RCC 7860 (cell line): ENCODE data around the gene TMTC2.

Source experiments
- DNase-seq: peaks from one replicate; pipeline ENCODE4 v3.0.0-alpha.2; 2015; ENCODE audit warnings: low spot score
- FAIRE-seq: peaks from 2 replicates; lab custom pipeline; 2012; peaks lifted over from hg19 to GRCh38; lab: Jason Lieb, UNC

The TMTC2 gene

DNA sequence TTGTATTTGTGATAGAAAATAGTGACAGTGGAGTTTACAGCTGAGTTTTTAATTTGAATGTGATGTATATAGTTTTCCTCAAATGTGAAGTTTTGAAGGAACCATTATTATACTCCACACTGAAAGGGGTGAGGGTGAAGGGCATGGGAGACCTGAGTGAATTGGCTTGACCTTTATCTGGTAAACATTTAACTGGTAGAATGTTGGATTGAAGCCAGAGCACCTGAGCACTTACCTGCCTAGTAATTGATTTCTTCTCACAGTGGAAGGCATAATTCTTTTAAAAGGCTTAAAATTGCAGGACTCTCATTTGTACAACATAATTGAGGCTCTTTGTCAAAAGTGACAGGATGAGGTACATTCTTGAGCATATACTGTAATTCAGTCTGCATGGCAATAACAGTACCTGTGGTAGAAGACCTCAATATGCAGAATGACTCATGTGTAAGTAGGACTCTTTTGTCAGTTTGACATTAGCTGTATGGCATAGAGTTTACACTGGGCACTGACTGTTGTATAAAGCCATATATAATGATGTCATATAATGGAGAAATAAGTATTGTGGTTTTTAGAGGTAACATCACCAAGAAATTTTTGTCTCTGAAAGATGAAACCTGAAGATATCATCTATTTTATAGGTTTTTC lies 309.6 kb downstream of the TMTC2 start:
- FAIRE-seq (no peak), DNase-seq (no peak)

GRCh38 chr12:82998509-82998908 lies 311.8 kb downstream of the TMTC2 start:
- no peak for FAIRE-seq
- no peak for DNase-seq

DNA sequence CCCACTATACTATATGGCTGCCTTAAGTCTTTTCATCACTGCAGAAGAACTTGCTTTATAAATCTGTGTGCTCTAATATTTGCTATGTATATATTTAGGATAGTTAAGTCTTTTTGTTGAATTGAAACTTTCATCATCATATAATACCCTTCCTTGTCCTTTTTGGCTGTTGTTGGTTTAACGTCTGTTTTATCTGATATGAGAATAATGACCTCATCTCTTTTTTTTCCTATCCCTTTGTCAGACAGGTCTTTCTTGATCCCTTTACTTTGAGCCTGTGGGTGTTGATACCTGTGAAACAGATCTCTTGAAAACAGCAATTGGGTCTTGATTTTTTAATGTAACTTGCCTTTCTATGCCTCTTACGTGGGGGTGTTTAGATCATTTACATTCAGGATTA lies 316.3 kb downstream of the TMTC2 start:
- no peak for FAIRE-seq
- no peak for DNase-seq

DNA sequence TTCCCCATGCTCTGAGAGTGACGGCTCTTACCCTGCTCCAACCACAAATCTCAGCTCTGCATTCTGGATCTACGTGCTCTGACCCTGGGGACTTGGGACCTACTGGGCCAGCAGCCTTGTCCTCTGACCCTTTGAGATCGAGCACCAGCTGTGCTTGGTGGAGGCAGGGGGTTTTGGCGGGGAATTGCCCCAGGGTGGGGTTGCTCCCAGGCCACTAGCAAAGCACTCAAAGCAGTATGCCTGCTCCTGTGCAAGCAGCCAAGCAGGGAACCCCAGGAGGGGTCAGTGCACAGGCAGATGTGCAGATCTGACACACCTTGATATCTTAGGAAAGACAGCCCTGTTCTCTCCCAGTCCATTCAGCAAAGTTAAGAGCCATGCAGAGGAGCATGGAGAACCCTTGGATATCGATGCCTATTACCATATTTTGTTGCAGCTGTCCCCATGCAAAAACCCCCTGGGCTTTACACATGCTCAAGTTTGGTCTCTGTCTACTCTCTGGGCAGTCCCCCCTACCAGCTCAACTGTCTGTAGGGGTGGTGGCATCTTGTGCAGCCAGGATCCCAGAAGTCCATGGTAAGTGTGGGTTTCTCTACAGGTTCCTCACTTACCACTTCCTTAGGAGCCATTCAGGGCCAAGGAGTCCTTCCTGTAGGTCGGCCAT lies 319.0 kb downstream of the TMTC2 start:
- FAIRE-seq (no peak), DNase-seq (no peak)

GRCh38 chr12:83008703-83009102 lies 322.0 kb downstream of the TMTC2 start:
- FAIRE-seq = no peak

GRCh38 chr12:83010169-83010804 lies 323.6 kb downstream of the TMTC2 start:
- DNase-seq (no peak), FAIRE-seq (no peak)

More at GRCh38 chr12:83008703-83009102, 322.0 kb downstream of the TMTC2 start:
- DNase-seq = no peak

DNA sequence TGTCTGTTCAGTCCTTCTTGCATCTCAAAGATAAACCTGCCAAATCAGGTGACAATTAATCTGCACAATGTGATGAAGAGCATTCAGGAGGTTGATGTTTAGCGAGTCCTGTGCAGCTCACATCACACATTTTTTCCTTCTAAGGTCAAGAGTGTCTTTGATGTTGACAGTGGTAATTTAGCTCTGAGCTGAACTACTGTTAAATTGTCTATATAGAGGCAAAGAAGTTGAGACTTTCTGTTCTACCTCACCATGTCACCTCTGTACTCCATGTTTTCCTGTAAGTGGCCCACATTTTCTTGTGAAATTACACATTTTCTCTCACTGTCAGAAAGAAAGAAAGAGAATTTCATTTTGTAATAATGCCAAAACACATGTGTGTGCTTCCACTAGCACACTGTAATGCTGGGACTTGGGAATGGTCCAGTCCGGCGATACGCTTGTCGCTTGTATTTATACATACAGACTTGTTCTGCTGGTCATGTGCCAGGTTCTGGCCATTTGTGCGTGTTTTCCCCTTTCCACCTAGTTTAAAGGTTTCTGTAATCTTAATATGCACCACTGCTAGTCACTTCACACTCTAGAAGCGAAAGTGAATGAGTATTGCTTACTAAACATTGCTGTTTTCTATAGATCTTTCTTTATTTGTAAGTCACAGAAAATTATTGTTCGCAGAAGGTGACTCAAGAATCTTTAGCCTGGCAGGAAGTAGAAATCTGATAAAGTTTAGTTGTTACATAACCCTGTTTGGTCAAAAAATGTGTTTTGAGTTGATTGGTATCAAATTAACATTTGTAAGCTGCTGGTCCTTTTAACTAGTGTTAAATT lies 328.9 kb downstream of the TMTC2 start:
- FAIRE-seq (no peak), DNase-seq (no peak)

GRCh38 chr12:83016218-83016835 lies 329.6 kb downstream of the TMTC2 start:
- no peak for FAIRE-seq
- no peak for DNase-seq

GRCh38 chr12:83016991-83017390 lies 330.3 kb downstream of the TMTC2 start:
- DNase-seq (no peak), FAIRE-seq (no peak)

DNA sequence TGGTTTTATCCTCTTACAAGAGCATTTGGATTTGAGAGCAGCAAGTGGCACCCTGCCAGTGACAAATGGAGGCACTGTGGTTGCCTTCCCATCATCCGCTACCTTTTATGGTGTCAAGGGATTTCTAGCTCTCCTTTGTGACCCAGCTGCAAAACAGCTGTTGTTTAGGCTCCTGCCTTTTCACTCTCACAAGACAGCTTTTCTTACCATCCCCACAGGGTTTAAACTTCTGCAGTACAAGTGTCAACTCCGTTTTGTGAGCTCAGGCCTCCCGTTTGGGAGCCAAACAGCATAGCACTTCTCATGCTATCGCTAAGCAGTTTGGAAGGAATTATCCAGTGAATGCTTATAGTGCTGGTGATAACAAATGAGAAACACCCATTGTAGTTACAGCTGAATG lies 331.4 kb downstream of the TMTC2 start:
- FAIRE-seq = no peak
- DNase-seq = no peak

- no peak for FAIRE-seq
These were observed 340.5 kb downstream of the TMTC2 start for GRCh38 chr12:83027021-83027723.

GRCh38 chr12:83031196-83031595 lies 344.5 kb downstream of the TMTC2 start:
- FAIRE-seq = no peak
- DNase-seq = no peak

More at GRCh38 chr12:83027021-83027723, 340.5 kb downstream of the TMTC2 start:
- no peak for DNase-seq

DNA sequence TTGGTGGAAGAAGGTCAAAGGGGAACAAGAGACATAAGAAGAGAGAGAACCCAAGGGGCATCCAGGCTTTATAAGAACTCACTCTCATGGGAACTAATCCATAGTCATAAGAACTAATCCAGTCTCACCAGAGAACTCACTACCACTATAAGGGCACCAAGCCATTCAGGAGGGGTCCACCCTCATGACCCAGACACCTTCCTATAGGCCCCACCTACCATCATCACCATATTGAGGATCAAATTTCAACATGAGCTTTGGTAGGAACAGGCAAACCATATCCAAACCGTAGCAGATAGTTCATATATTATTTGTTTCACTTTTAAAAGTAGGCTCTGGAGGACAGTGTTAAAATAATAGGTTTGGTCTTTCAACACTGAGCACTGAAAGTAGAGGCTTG lies 350.1 kb downstream of the TMTC2 start:
- FAIRE-seq = no peak
- DNase-seq = no peak

DNA sequence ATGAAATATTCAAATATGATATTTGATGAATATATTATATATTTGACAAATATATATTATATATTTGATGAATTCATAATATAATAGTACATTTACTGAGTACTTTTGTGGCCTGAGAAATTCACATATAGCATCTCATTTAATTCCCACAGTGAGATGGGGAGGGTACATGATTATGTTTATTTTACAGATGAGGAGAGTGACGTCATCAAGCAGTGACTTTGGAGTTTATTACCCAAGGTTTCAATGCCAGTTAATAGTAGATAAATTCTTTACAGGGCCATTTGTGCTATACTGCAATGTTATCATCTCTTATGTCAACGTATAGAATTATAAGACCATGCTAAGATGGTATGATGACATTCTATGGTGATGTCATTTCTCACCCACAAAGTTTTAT lies 352.7 kb downstream of the TMTC2 start:
- no peak for FAIRE-seq
- DNase-seq = no peak

DNA sequence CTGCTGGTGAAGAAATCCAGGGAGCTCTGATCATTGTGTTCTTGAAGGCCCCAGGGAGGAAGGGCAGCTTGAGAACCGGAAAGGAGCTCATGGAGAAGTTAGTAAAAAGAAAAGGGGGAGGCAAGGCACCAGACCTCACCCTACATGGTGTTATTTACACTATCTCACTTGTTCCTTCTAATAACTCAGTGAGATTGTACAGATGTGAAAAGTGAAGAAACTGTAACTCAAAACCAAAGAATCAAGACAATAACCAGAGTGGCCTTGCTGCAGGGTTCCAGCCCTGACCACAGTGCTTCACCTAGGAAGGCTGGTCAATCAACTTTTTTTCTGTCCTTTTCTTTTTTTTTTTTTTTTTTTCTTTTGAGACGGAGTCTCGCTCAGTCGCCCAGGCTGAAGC lies 353.6 kb downstream of the TMTC2 start:
- FAIRE-seq = no peak
- no peak for DNase-seq

GRCh38 chr12:83040991-83041390 lies 354.3 kb downstream of the TMTC2 start:
- no peak for FAIRE-seq
- no peak for DNase-seq

- no peak for FAIRE-seq
- no peak for DNase-seq
These were observed 355.9 kb downstream of the TMTC2 start for GRCh38 chr12:83042441-83043200.

- FAIRE-seq (no peak), DNase-seq (no peak)
These were observed 358.0 kb downstream of the TMTC2 start for GRCh38 chr12:83044736-83045135.

DNA sequence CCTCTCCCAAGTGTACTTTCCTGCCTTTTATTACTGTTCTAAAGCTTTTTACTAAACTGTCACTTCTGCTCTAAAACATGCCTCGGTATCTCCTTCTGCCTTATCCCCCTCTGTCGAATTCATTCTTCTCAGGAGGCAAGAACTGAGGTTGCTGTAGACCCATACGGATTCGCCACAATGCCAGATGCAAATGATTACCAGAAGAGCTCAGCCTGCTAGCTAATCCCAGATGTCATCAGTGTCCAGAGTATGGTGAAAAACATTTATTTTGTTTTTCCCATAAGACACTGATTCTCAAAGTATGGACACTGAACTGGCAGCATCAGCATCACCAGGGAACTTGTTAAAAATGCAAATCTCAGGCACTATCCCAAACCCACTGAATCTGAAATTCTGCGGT lies 359.3 kb downstream of the TMTC2 start:
- FAIRE-seq (no peak), DNase-seq (no peak)

- no peak for DNase-seq
- no peak for FAIRE-seq
These were observed 362.6 kb downstream of the TMTC2 start for GRCh38 chr12:83049306-83049705.
